GM12873 (cell line): ENCODE results near the gene XIST.

Experiments
- CTCF ChIP-seq: IDR thresholded peaks from 2 replicates; pipeline ENCODE4 v1.5.1; 2012; ENCODE audit warnings: low read depth, mild to moderate bottlenecking, moderate library complexity, low read length, control low read depth; ENCODE audit not compliant: insufficient read depth; ENCODE audit errors: missing control alignments

The XIST gene

GRCh38 chrX:73852467-73852866, at the start of gene XIST:
Gene XIST (minus strand): TSS chrX:73852714.
- no peak for TF ChIP-seq CTCF

DNA sequence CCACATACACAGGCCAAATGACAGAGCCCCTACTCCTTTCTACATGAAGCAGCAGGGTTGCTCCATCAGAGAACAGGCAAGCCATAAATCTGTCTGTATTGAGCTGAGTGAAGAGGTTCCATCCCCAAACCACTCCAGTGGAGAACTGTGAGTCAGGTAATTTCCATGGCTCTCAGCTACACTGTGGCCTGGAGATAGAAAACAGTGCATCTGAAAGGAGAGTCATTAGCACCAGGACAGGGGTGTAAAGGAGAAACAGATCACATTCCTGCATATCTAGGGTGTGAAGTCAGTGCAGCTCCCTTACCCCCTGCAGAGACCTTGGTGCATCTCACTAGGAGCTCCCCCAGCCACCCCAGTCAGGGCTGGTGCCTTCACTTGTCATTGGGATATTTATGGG, 25.2 kb upstream of the XIST start:
- TF ChIP-seq CTCF, result no peak

- TF ChIP-seq CTCF, result no peak
Measured at GRCh38 chrX:73876911-73877310, 24.4 kb upstream of the XIST start.

DNA sequence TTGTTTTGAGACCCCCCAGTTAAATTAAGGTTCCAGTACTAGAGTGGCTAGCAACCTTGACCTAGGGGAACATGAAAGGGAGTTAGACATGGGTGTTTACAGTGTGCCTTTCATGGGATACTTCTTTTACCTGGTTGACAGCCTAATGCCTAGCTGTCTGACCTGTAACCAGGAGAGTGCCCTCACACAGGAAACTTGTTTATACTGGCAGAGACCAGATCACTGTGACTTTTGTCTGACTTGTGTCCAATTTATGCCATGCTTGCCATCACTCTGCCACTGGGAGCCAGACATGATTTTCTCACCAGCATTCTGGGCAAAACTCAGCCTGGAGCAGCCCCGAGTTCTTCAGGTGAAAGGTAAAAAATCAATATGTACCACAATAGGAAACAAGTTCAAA, 16.4 kb upstream of the XIST start:
- no peak for TF ChIP-seq CTCF

DNA sequence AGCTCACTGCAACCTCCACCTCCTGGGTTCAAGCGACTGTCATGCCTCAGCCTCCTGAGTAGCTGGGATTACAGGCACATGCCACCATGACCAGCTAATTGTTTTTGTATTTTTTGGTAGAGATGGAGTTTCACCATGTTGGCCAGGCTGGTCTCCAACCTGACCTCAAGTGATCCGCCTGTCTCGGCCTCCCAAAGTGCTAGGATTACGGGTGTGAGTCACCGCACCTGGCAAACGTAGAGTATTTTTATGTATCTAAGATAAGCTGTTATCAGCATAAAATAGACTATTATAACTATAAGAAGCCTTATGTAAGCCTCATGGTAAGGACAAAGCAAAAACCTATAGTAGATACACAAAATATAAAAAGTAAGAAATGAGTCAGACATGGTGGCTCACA, 14.6 kb upstream of the XIST start:
- TF ChIP-seq CTCF, result no peak

GRCh38 chrX:73863852-73864251, 11.3 kb upstream of the XIST start:
- no peak for TF ChIP-seq CTCF

DNA sequence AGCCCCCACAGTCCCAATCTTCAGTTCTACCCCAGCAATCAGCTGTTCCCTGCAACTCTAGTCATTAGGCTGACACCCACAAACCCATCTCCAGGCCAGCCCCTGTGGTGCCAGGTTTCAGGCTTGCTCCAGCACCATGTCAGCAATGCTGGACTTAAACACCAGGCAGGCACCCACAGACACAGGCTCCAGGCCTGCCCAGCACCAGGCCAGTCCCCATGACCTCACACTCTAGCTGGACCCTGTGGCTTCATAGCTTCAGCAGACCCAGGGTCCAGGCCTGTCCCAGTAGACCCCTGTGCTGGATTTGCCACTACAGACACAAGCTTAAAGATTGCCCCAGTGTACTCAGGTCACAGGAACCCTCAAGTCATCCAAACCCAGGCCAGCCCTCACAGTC, 10.8 kb upstream of the XIST start:
- TF ChIP-seq CTCF, result no peak

DNA sequence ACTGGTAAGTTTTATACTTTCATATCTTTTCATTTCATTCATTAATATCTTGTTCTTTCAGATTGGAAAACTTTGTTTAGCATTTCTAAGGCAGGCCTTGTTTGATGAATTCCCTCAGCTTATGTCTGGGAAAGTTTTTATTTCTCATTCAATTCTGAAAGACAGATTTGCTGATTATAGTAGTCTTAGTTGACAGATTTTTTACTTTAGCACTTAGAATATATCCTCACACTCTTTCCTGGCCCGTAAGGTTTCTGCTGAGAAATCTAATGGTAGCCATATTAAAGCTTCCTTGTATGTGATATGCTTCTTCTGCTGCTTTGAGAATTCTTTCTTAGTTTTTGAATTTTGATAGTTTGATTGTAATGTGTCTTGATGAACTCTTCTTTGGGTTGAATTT, 7.1 kb upstream of the XIST start:
- TF ChIP-seq CTCF, result no peak
